GM12878 (cell line): ENCODE results near the gene MSI2. TPM values are rescaled to one million over a fixed set of nuclear protein-coding genes. Genes with fewer than 3 reads are reported as not detected.
A peak's percentile ranks its signal among the peaks of the same experiment; 100 is the strongest.

Source experiments
- ATAC-seq: fragments of 200-7000 bp; cut with Tn5 transposase; 3 replicates; pipeline ENCODE4 v1.9.1; 2020; ENCODE audit warnings: mild to moderate bottlenecking, moderate library complexity
- BruUV-seq: library from RNA; stranded (reverse); fragments of 400-500 nt; replicated peaks from 2 replicates; lab custom pipeline; 2021; lab: Mats Ljungman, UMichigan
- CTCF ChIA-PET: fragments of 300-600 bp; sonication (Branson Sonifier 250); formaldehyde crosslinking; extraction: SDS; loops from one replicate; lab custom pipeline; 2021; ENCODE audit warnings: inconsistent platforms; lab: Yijun Ruan, JAX
- POLR2A ChIA-PET: fragments of 350-600 bp; formaldehyde crosslinking; extraction: SDS; loops from one replicate; lab custom pipeline; 2021; ENCODE audit warnings: inconsistent platforms; lab: Charles Lee
- RAD21 ChIA-PET: fragments of 300-600 bp; sonication (Branson Sonifier 250); formaldehyde crosslinking; loops from one replicate; lab custom pipeline; 2023; ENCODE audit warnings: antibody characterized with exemption; ENCODE audit not compliant: unreplicated experiment; lab: Charles Lee
- SMC1A ChIA-PET: fragments of 300-600 bp; sonication (Branson Sonifier 250); formaldehyde crosslinking; loops from one replicate; lab custom pipeline; 2023; ENCODE audit not compliant: unreplicated experiment, uncharacterized antibody; lab: Charles Lee
- DNase-seq: peaks from one replicate; pipeline ENCODE4 v3.0.0-alpha.2; 2011; ENCODE audit warnings: low read depth, low spot score
- FAIRE-seq: peaks from 3 replicates; lab custom pipeline; 2011; peaks lifted over from hg19 to GRCh38; lab: Jason Lieb, UNC
- H2AFZ ChIP-seq: 2 replicates; pipeline ENCODE4 v1.6.0; 2011; ENCODE audit warnings: low read depth, low read length, control low read depth; ENCODE audit not compliant: control insufficient read depth
- H3K27ac ChIP-seq: 2 replicates; pipeline ENCODE4 v1.5.1; 2011; ENCODE audit warnings: control low read depth; ENCODE audit not compliant: control insufficient read depth, insufficient read depth
- H3K27me3 ChIP-seq, 2 experiments: replicated peaks in 1 of 2; 2 replicates each; pipeline versions ENCODE4 v1.6.0 to v1.6.1; 2011; ENCODE audit warnings: low read length in 1 of 2; ENCODE audit not compliant: control insufficient read depth in 2 of 2, insufficient read depth in 2 of 2
- H3K36me3 ChIP-seq, 2 experiments: 2 replicates each; pipeline ENCODE4 v1.5.1; 2011; ENCODE audit warnings: low read length in 1 of 2; ENCODE audit not compliant: control insufficient read depth in 2 of 2, insufficient read depth in 2 of 2
- H3K4me1 ChIP-seq: 2 replicates; pipeline ENCODE4 v1.6.1; 2011; ENCODE audit warnings: mild to moderate bottlenecking, low read length, moderate library complexity, mixed read lengths; ENCODE audit not compliant: control insufficient read depth, insufficient read depth
- H3K4me2 ChIP-seq: 2 replicates; pipeline ENCODE4 v1.6.0; 2011; ENCODE audit warnings: control low read depth; ENCODE audit not compliant: control insufficient read depth, insufficient read depth
- H3K4me3 ChIP-seq: fragments of 200-600 bp; sonication (generic); 2 replicates; pipeline ENCODE4 v1.5.1; 2016
- H3K79me2 ChIP-seq: 2 replicates; pipeline ENCODE4 v1.6.0; 2011; ENCODE audit warnings: low read length; ENCODE audit not compliant: control insufficient read depth, insufficient read depth
- H3K9ac ChIP-seq: 2 replicates; pipeline ENCODE4 v1.8.0; 2011; ENCODE audit warnings: low read length, control low read depth, mixed read lengths; ENCODE audit not compliant: control insufficient read depth, insufficient read depth
- H3K9me3 ChIP-seq: replicated peaks from 3 replicates; pipeline ENCODE4 v1.5.1; 2011; ENCODE audit warnings: mild to moderate bottlenecking, low read length; ENCODE audit not compliant: control insufficient read depth, insufficient read depth
- H4K20me1 ChIP-seq: 2 replicates; pipeline ENCODE4 v1.6.0; 2011; ENCODE audit not compliant: control insufficient read depth, insufficient read depth
- ASH2L ChIP-seq: fragments of 300-600, 200-600 bp; sonication (generic); IDR thresholded peaks from 2 replicates; pipeline ENCODE4 v1.6.1; 2017; ENCODE audit warnings: low read depth, mild to moderate bottlenecking, borderline replicate concordance
- ATF7 ChIP-seq: fragments of 450-650 bp; IDR thresholded peaks from 2 replicates; pipeline ENCODE4 v1.6.1; 2016; ENCODE audit warnings: low read depth, mild to moderate bottlenecking
- HDAC2 ChIP-seq: fragments of 200-600 bp; sonication (generic); IDR thresholded peaks from 2 replicates; pipeline ENCODE4 v1.6.1; 2017
- HDAC6 ChIP-seq: fragments of 200-600 bp; sonication (generic); IDR thresholded peaks from one replicate; pipeline ENCODE4 v1.8.0; 2017; ENCODE audit warnings: antibody characterized with exemption; ENCODE audit not compliant: unreplicated experiment
- IKZF1 ChIP-seq: fragments of 450-650 bp; conservative IDR thresholded peaks from 2 replicates; pipeline ENCODE4 v1.6.1; 2017; ENCODE audit warnings: antibody characterized with exemption, mild to moderate bottlenecking
- MEF2A ChIP-seq: IDR thresholded peaks from 2 replicates; pipeline ENCODE4 v1.6.1; 2011; ENCODE audit warnings: low read depth, mild to moderate bottlenecking, low read length, moderate library complexity; ENCODE audit not compliant: insufficient read depth
- NFYA ChIP-seq: IDR thresholded peaks from 2 replicates; pipeline ENCODE4 v1.6.1; 2011; ENCODE audit warnings: low read depth, mild to moderate bottlenecking, low read length, improper control_type of control experiment, borderline replicate concordance
- NR2C2 ChIP-seq: IDR thresholded peaks from 2 replicates; pipeline ENCODE4 v1.6.1; 2011; ENCODE audit warnings: borderline replicate concordance, low read depth; ENCODE audit not compliant: control insufficient read depth, insufficient read length
- NRF1 ChIP-seq: conservative IDR thresholded peaks from 2 replicates; pipeline ENCODE4 v1.6.1; 2011; ENCODE audit warnings: mild to moderate bottlenecking, low read depth, low read length, improper control_type of control experiment
- PAX8 ChIP-seq: fragments of 450-650 bp; IDR thresholded peaks from 2 replicates; pipeline ENCODE4 v1.6.1; 2017; ENCODE audit warnings: mild to moderate bottlenecking, moderate library complexity
- PML ChIP-seq: IDR thresholded peaks from 2 replicates; pipeline ENCODE4 v1.6.1; 2012; ENCODE audit warnings: low read length, inconsistent platforms
- RAD51 ChIP-seq: fragments of 450-650 bp; IDR thresholded peaks from 2 replicates; pipeline ENCODE4 v1.6.1; 2016; ENCODE audit warnings: moderate library complexity, mild to moderate bottlenecking, inconsistent platforms
- RUNX3 ChIP-seq: IDR thresholded peaks from 2 replicates; pipeline ENCODE4 v1.6.1; 2012; ENCODE audit warnings: low read length, inconsistent platforms
- SRF ChIP-seq, 2 experiments: IDR thresholded peaks; 2 replicates each; pipeline ENCODE4 v1.6.1; 2011; ENCODE audit warnings: low read depth in 2 of 2, low read length in 2 of 2, mild to moderate bottlenecking in 1 of 2, moderate library complexity in 1 of 2
- TCF12 ChIP-seq: IDR thresholded peaks from 2 replicates; pipeline ENCODE4 v1.6.1; 2011; ENCODE audit warnings: low read depth, mild to moderate bottlenecking, low read length
- ZBED1 ChIP-seq: IDR thresholded peaks from 2 replicates; pipeline ENCODE4 v1.6.1; 2016; ENCODE audit warnings: borderline replicate concordance
- ZBTB33 ChIP-seq: fragments of 450-650 bp; IDR thresholded peaks from 2 replicates; pipeline ENCODE4 v1.6.1; 2017; ENCODE audit warnings: mild to moderate bottlenecking
- ZNF24 ChIP-seq: fragments of 450-650 bp; IDR thresholded peaks from 2 replicates; pipeline ENCODE4 v1.6.1; 2017; ENCODE audit warnings: antibody characterized with exemption, mild to moderate bottlenecking
- ZNF687 ChIP-seq: fragments of 450-650 bp; IDR thresholded peaks from 2 replicates; pipeline ENCODE4 v1.6.1; 2017; ENCODE audit warnings: mild to moderate bottlenecking, moderate library complexity
- WGBS: methylation state at CpG from one replicate; pipeline ENCODE4 v1.1.6; 2016; ENCODE audit warnings: low lambda C conversion rate; ENCODE audit not compliant: insufficient replicate concordance, insufficient coverage; ENCODE audit errors: missing lambda C conversion rate; 5-methylcytosine and 5-hydroxymethylcytosine counted together
- in situ Hi-C: fragments of 300-500 bp; cut with MboI; formaldehyde crosslinking; loops from 9 replicates; pipeline ENCODE4 v1.14.3; 2018; ENCODE audit warnings: mixed read lengths
- intact Hi-C: fragments of 100-400 bp; cut with micrococcal nuclease; formaldehyde crosslinking; loops from one replicate; pipeline ENCODE4 v1.14.2; 2022; ENCODE audit not compliant: unreplicated experiment
- polyA plus RNA-seq, 11 experiments: library from polyadenylated mRNA; depleted of rRNA in 4 of 11; unstranded in 6 of 11; stranded (reverse) in 5 of 11; fragments of >200 nt; fragmentation: Nextera tagmentation in 4 of 11; fragmentation: Illumina TruSeq in 1 of 11; extraction: Ambion mirVana in 4 of 11; extraction: Trizol in 1 of 11; gene quantifications; 1 replicate in 1 of 11; 2 replicates in 10 of 11; pipeline versions ENCODE4 v1.2.1 to v1.2.3, GENCODE V29; 2011 to 2016; ENCODE audit warnings: inconsistent platforms in 2 of 11, missing spikeins in 2 of 11, low read depth in 1 of 11
- total RNA-seq, 4 experiments: library from RNA; depleted of rRNA in 3 of 4; stranded (reverse); fragments of >200 nt in 3 of 4; fragmentation: Illumina TruSeq in 1 of 4; extraction: Trizol in 1 of 4; gene quantifications; 2 replicates each; pipeline versions ENCODE4 v1.2.1 to v1.2.3, GENCODE V29; 2013 to 2021
- TF ChIP-seq, protein P1 (sequence below): fragments of 450-650 bp; IDR thresholded peaks from 2 replicates; pipeline ENCODE4 v1.6.1; 2017; ENCODE audit warnings: low read depth, mild to moderate bottlenecking, moderate library complexity

The MSI2 gene
- total and polyA plus RNA-seq, 10 of the 15 experiments (the other 5 are each of a cell fraction or from before 2014, with no cell fraction given), result 6.1 to 76.1 (median 42.0) TPM

DNA sequence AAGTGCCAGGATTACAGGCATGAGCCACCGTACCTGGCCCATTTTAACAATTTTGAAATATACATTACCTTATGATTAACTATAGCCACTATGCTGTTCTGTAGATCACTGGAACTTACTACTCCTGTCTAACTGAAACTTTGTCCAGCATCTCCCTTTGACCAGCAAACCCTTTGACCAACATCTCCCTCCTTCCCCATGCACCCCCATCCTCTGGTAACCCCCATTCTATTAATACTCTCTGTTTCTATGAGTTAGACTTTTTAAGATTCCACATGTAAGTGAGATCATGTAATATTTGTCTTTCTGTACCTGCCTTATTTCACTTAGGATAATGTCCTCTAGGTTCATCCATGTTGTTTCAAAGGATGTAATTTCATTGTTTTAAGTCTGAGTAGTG is 178.0 kb downstream of the MSI2 start:
- BruUV-seq, result no TSS peak
- SMC1A ChIA-PET, result interaction anchor here (0.7 to 1.9 kb wide), 2 partner anchors 11 to 103 kb away, joined by 3 to 7 read pairs; no protein-coding TSS in a partner anchor
- no peak for FAIRE-seq
- no peak for DNase-seq
- CTCF ChIA-PET, result interaction anchor here (3.6 kb wide), 1 partner anchor 191 kb away, joined by 26 read pairs; no protein-coding TSS in a partner anchor
- Histone ChIP-seq H3K9me3 (no peaks in the 10 kb centered on the region), H3K4me2 (no peak overlapping the region), H3K4me1 (peaks cover 10% of the 10 kb centered on the region), H3K79me2 (peaks cover 11% of the 10 kb centered on the region), H4K20me1 (no peaks in the 10 kb centered on the region), H3K27ac (peak overlapping the region; percentile 18; the same call in 1 of the 2 replicates), H3K36me3 (peaks cover 7 to 10% of the 10 kb centered on the region in 2 experiments; a peak in 3 of 4 replicates), H3K4me3 (no peak overlapping the region), H3K9ac (no peak overlapping the region), H3K27me3 (no peaks in the 10 kb centered on the region), H2AFZ (no peak overlapping the region)
- RAD21 ChIA-PET, result no interaction called here
- intact Hi-C loops, result no loop called here
- peak; percentile 53 for ATAC-seq
- 100% methylated on average over 1 of the region's 1 CpG for WGBS
- in situ Hi-C loops, result no loop called here
- POLR2A ChIA-PET, result no interaction called here
- no peak for TF ChIP-seq ASH2L
- TF ChIP-seq PAX8, result no peak
- peak; percentile 56; the same call in 1 of the 2 replicates for TF ChIP-seq MEF2A
- no peak for TF ChIP-seq ZNF687
- TF ChIP-seq NFYA, result no peak
- no peak for TF ChIP-seq PML
- no peak for TF ChIP-seq SRF (IDR thresholded peaks at IDR 0.05; ENCODE audit: low read depth in 2 of 2, low read length in 2 of 2)
- no peak for TF ChIP-seq NRF1
- no peak for TF ChIP-seq ZNF24
- TF ChIP-seq, protein P1, sequence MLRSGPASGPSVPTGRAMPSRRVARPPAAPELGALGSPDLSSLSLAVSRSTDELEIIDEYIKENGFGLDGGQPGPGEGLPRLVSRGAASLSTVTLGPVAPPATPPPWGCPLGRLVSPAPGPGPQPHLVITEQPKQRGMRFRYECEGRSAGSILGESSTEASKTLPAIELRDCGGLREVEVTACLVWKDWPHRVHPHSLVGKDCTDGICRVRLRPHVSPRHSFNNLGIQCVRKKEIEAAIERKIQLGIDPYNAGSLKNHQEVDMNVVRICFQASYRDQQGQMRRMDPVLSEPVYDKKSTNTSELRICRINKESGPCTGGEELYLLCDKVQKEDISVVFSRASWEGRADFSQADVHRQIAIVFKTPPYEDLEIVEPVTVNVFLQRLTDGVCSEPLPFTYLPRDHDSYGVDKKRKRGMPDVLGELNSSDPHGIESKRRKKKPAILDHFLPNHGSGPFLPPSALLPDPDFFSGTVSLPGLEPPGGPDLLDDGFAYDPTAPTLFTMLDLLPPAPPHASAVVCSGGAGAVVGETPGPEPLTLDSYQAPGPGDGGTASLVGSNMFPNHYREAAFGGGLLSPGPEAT, result 0 out of 2 replicates have a peak, but pooled peaks have one; percentile 17
- TF ChIP-seq ZBED1, result no peak
- no peak for TF ChIP-seq NR2C2
- peak; percentile 68 for TF ChIP-seq RUNX3
- TF ChIP-seq ATF7, result no peak
- no peak for TF ChIP-seq TCF12
- no peak for TF ChIP-seq HDAC2
- TF ChIP-seq HDAC6, result no peak
- TF ChIP-seq ZBTB33, result no peak
- TF ChIP-seq RAD51, result no peak
- no peak for TF ChIP-seq IKZF1
